DMS 273 (cell line): ENCODE measurements around the gene CDKL4.
"Not testable (repeated sequence)": the region's sequence is repeated elsewhere in the genome, so short reads cannot be mapped to it uniquely, and the experiment has no call there.

ENCODE experiments used
- DNase-seq: peaks from one replicate; lab custom pipeline; 2025; ENCODE audit not compliant: unreplicated experiment; lab: John Stamatoyannopoulos, UW

Gene CDKL4

GRCh38 chr2:39243469-39244123, at the start of gene CDKL4:
Gene CDKL4, minus strand, starts transcription at chr2:39243970.
- peak; percentile 74 for DNase-seq

- DNase-seq: no peak
These were observed 46.7 kb upstream of the CDKL4 start for GRCh38 chr2:39290433-39290832.

- no peak for DNase-seq
These were observed 45.8 kb upstream of the CDKL4 start for GRCh38 chr2:39289609-39290008.

GRCh38 chr2:39283561-39283960, 39.8 kb upstream of the CDKL4 start:
- no peak for DNase-seq

GRCh38 chr2:39281391-39281790, 37.6 kb upstream of the CDKL4 start:
- DNase-seq: no peak

GRCh38 chr2:39275016-39275415, 31.2 kb upstream of the CDKL4 start:
- DNase-seq: no peak

GRCh38 chr2:39269941-39270340, 26.2 kb upstream of the CDKL4 start:
- no peak for DNase-seq

- no peak for DNase-seq
These were observed 23.2 kb upstream of the CDKL4 start for GRCh38 chr2:39266916-39267434.

- DNase-seq: no peak
These were observed 22.5 kb upstream of the CDKL4 start for GRCh38 chr2:39266139-39266805.

- no peak for DNase-seq
These were observed 21.5 kb upstream of the CDKL4 start for GRCh38 chr2:39265315-39265714.

GRCh38 chr2:39264733-39265132, 21.0 kb upstream of the CDKL4 start:
- DNase-seq: no peak

GRCh38 chr2:39260087-39260486, 16.3 kb upstream of the CDKL4 start:
- DNase-seq: no peak

GRCh38 chr2:39256040-39256439, 12.3 kb upstream of the CDKL4 start:
- no peak for DNase-seq

- DNase-seq: no peak
These were observed 9.2 kb upstream of the CDKL4 start for GRCh38 chr2:39252888-39253518.

- no peak for DNase-seq
These were observed 3.8 kb upstream of the CDKL4 start for GRCh38 chr2:39247512-39248043.

- no peak for DNase-seq
These were observed 2.7 kb upstream of the CDKL4 start for GRCh38 chr2:39246382-39246980.

GRCh38 chr2:39244963-39245625, 1.3 kb upstream of the CDKL4 start:
- DNase-seq: not testable (repeated sequence)

GRCh38 chr2:39244241-39244862, 582 bp upstream of the CDKL4 start:
- not testable (repeated sequence) for DNase-seq

- DNase-seq: no peak
These were observed 2.2 kb downstream of the CDKL4 start for GRCh38 chr2:39241588-39241987.

GRCh38 chr2:39240758-39241157, 3.0 kb downstream of the CDKL4 start:
- DNase-seq: no peak
